Hepatocyte (in vitro differentiated cells): ENCODE measurements around the gene NOP53. TPM values are rescaled to one million over a fixed set of nuclear protein-coding genes. Genes with fewer than 3 reads are reported as not detected.
"Not testable (repeated sequence)": the region's sequence is repeated elsewhere in the genome, so short reads cannot be mapped to it uniquely, and the experiment has no call there.

Source experiments
- DNase-seq: peaks from one replicate; pipeline ENCODE4 v3.0.0-alpha.2; 2016; ENCODE audit warnings: low spot score
- H2AFZ ChIP-seq: fragments of 200-600 bp; sonication (generic); 2 replicates; pipeline ENCODE4 v1.6.0; 2016; ENCODE audit warnings: antibody characterized with exemption, mild to moderate bottlenecking
- H3K27ac ChIP-seq: fragments of 200-600 bp; sonication (generic); 2 replicates; pipeline ENCODE4 v1.5.1; 2016; ENCODE audit warnings: mild to moderate bottlenecking
- H3K27me3 ChIP-seq: fragments of 200-600 bp; sonication (generic); 2 replicates; pipeline ENCODE4 v1.6.1; 2016
- H3K36me3 ChIP-seq: fragments of 200-600 bp; sonication (generic); replicated peaks from 2 replicates; pipeline ENCODE4 v1.5.1; 2016; ENCODE audit warnings: low read depth; ENCODE audit not compliant: insufficient read depth
- H3K4me1 ChIP-seq: fragments of 200-600 bp; sonication (generic); 2 replicates; pipeline ENCODE4 v1.5.1; 2016; ENCODE audit warnings: mild to moderate bottlenecking, moderate library complexity; ENCODE audit not compliant: insufficient read depth
- H3K4me2 ChIP-seq: fragments of 200-600 bp; sonication (generic); 2 replicates; pipeline ENCODE4 v1.6.0; 2016
- H3K4me3 ChIP-seq: fragments of 200-600 bp; sonication (generic); 2 replicates; pipeline ENCODE4 v1.5.1; 2016; ENCODE audit warnings: mild to moderate bottlenecking
- H3K79me2 ChIP-seq: fragments of 200-600 bp; sonication (generic); 2 replicates; pipeline ENCODE4 v1.6.0; 2017; ENCODE audit warnings: mild to moderate bottlenecking
- H3K9me2 ChIP-seq: fragments of 200-600 bp; sonication (generic); replicated peaks from 2 replicates; pipeline ENCODE4 v1.6.0; 2017; ENCODE audit warnings: mild to moderate bottlenecking; ENCODE audit not compliant: insufficient read depth
- H3K9me3 ChIP-seq: fragments of 200-600 bp; sonication (generic); 2 replicates; pipeline ENCODE4 v1.5.1; 2016; ENCODE audit warnings: low read depth, mild to moderate bottlenecking
- H4K20me1 ChIP-seq: fragments of 200-600 bp; sonication (generic); 2 replicates; pipeline ENCODE4 v1.6.0; 2016; ENCODE audit warnings: mild to moderate bottlenecking; ENCODE audit not compliant: insufficient read depth, poor library complexity, severe bottlenecking
- CTCF ChIP-seq: fragments of 200-600 bp; sonication (generic); IDR thresholded peaks from 2 replicates; pipeline ENCODE4 v1.5.1; 2016; ENCODE audit warnings: antibody characterized with exemption, mild to moderate bottlenecking; ENCODE audit not compliant: poor library complexity
- EZH2 ChIP-seq: fragments of 200-600 bp; sonication (generic); IDR thresholded peaks from 2 replicates; pipeline ENCODE4 v1.6.1; 2016; ENCODE audit warnings: antibody characterized with exemption, mild to moderate bottlenecking, borderline replicate concordance
- EZH2phosphoT487 ChIP-seq: fragments of 200-600 bp; sonication (generic); IDR thresholded peaks from one replicate; pipeline ENCODE4 v1.6.1; 2018; ENCODE audit warnings: antibody characterized with exemption, mild to moderate bottlenecking, low read depth, moderate library complexity; ENCODE audit not compliant: unreplicated experiment, severe bottlenecking
- WGBS: methylation state at CpG from one replicate; pipeline ENCODE4 v1.1.6; 2016; ENCODE audit warnings: low lambda C conversion rate; ENCODE audit errors: missing lambda C conversion rate; 5-methylcytosine and 5-hydroxymethylcytosine counted together
- polyA plus RNA-seq: library from polyadenylated mRNA; unstranded; fragments of >200 nt; fragmentation: Nextera tagmentation; extraction: Ambion mirVana; gene quantifications from 2 replicates; pipeline ENCODE4 v1.2.1, GENCODE V29; 2016
- total RNA-seq: library from RNA; depleted of rRNA; stranded (reverse); fragments of >200 nt; gene quantifications from 2 replicates; pipeline ENCODE4 v1.2.3, GENCODE V29; 2014

Gene NOP53
- total and polyA plus RNA-seq, 2 experiments from 2014 or later = 93.3 to 96.7 TPM

- no peaks in the 10 kb centered on the region for H3K36me3 ChIP-seq
- TF ChIP-seq CTCF = no peak
- no peak for TF ChIP-seq EZH2phosphoT487
- no peak for TF ChIP-seq EZH2
- no peaks in the 10 kb centered on the region for H3K27me3 ChIP-seq
- H3K9me2 ChIP-seq = no peaks in the 10 kb centered on the region
- H3K4me2 ChIP-seq = no peak overlapping the region
- H3K4me3 ChIP-seq = no peak overlapping the region
- no peaks in the 10 kb centered on the region for H4K20me1 ChIP-seq
- WGBS = 89% methylated on average over 2 of the region's 2 CpGs
- no peak for DNase-seq
- no peaks in the 10 kb centered on the region for H3K79me2 ChIP-seq
- no peak overlapping the region for H3K27ac ChIP-seq
- H3K4me1 ChIP-seq = no peaks in the 10 kb centered on the region
- H2AFZ ChIP-seq = no peak overlapping the region
- no peaks in the 10 kb centered on the region for H3K9me3 ChIP-seq
These were observed 22.0 kb downstream of the NOP53 start for GRCh38 chr19:47767349-47767748.

- H3K27me3 ChIP-seq = no peaks in the 10 kb centered on the region
- no peak overlapping the region for H3K4me2 ChIP-seq
- H3K4me3 ChIP-seq = no peak overlapping the region
- H2AFZ ChIP-seq = no peak overlapping the region
- DNase-seq = no peak
- H3K9me2 ChIP-seq = no peaks in the 10 kb centered on the region
- H3K79me2 ChIP-seq = no peaks in the 10 kb centered on the region
- no peaks in the 10 kb centered on the region for H3K4me1 ChIP-seq
- H3K9me3 ChIP-seq = no peaks in the 10 kb centered on the region
- 79% methylated on average over 2 of the region's 2 CpGs for WGBS
- TF ChIP-seq EZH2 (no peak), CTCF (no peak), EZH2phosphoT487 (no peak)
- no peak overlapping the region for H3K27ac ChIP-seq
- no peaks in the 10 kb centered on the region for H4K20me1 ChIP-seq
- H3K36me3 ChIP-seq = no peaks in the 10 kb centered on the region
These were observed 23.3 kb downstream of the NOP53 start for GRCh38 chr19:47768604-47769003.

- Histone ChIP-seq H3K36me3 (no peaks in the 10 kb centered on the region), H3K9me2 (no peaks in the 10 kb centered on the region), H4K20me1 (no peaks in the 10 kb centered on the region), H3K27me3 (no peaks in the 10 kb centered on the region), H2AFZ (no peak overlapping the region), H3K27ac (no peak overlapping the region), H3K9me3 (no peaks in the 10 kb centered on the region), H3K4me3 (no peak overlapping the region), H3K79me2 (no peaks in the 10 kb centered on the region), H3K4me2 (no peak overlapping the region), H3K4me1 (no peaks in the 10 kb centered on the region)
- 85% methylated on average over 3 of the region's 3 CpGs for WGBS
- TF ChIP-seq CTCF (no peak), EZH2 (no peak), EZH2phosphoT487 (no peak)
- no peak for DNase-seq
These were observed 24.2 kb downstream of the NOP53 start for GRCh38 chr19:47769534-47769933.

- not testable (repeated sequence) for H3K79me2 ChIP-seq, H3K27me3 ChIP-seq, DNase-seq, H3K36me3 ChIP-seq, H3K4me1 ChIP-seq, H3K4me3 ChIP-seq, H3K4me2 ChIP-seq, H3K9me2 ChIP-seq, H2AFZ ChIP-seq, H3K9me3 ChIP-seq, H3K27ac ChIP-seq, H4K20me1 ChIP-seq
- 85% methylated on average over 6 of the region's 6 CpGs for WGBS
These were observed 25.9 kb downstream of the NOP53 start for GRCh38 chr19:47771291-47771690.
